Gastrocnemius medialis (tissue), 4 donors: ENCODE measurements around the gene L3MBTL2. TPM values are rescaled to one million over a fixed set of nuclear protein-coding genes. Genes with fewer than 3 reads are reported as not detected.
A peak's percentile ranks its signal among the peaks of the same experiment; 100 is the strongest.

Experiments
- ATAC-seq, 2 donors: fragments of 150-250 bp; one replicate each; pipeline ENCODE4 v1.9.1; 2016
- DNase-seq, 2 donors: peaks; one replicate each; pipeline ENCODE4 v3.0.0-alpha.2; 2019
- H3K27ac ChIP-seq, 4 donors: fragments of 200-600 bp; sonication (generic); 1 replicate in 1 of 4; 2 replicates in 3 of 4; pipeline ENCODE4 v1.5.1; 2016 to 2018; ENCODE audit warnings: mild to moderate bottlenecking in 2 of 4, moderate library complexity in 1 of 4
- H3K27me3 ChIP-seq, 3 donors: fragments of 200-600 bp; sonication (generic) in 2 of 3; 1 replicate in 1 of 3; 2 replicates in 2 of 3; pipeline versions ENCODE4 v1.5.1 to v1.6.0; 2016 to 2019; ENCODE audit warnings: mild to moderate bottlenecking in 1 of 3, moderate library complexity in 1 of 3
- H3K36me3 ChIP-seq, 2 donors: fragments of 200-600 bp; sonication (generic) in 1 of 2; one replicate each; pipeline ENCODE4 v1.5.1; 2017 to 2018
- H3K4me1 ChIP-seq, 2 donors: fragments of 200-600 bp; sonication (generic) in 1 of 2; one replicate each; pipeline ENCODE4 v1.5.1; 2016 to 2017; ENCODE audit warnings: mild to moderate bottlenecking in 2 of 2
- H3K4me3 ChIP-seq, 4 donors: fragments of 200-600 bp; sonication (generic) in 3 of 4; 1 replicate in 1 of 4; 2 replicates in 3 of 4; pipeline ENCODE4 v1.5.1; 2016 to 2019; ENCODE audit warnings: mild to moderate bottlenecking in 2 of 4
- H3K9me3 ChIP-seq, 3 donors: fragments of 200-600 bp; sonication (generic) in 2 of 3; 1 replicate in 1 of 3; 2 replicates in 2 of 3; pipeline ENCODE4 v1.5.1; 2016 to 2019
- POLR2A ChIP-seq, 2 donors: fragments of 450-650 bp; IDR thresholded peaks; one replicate each; pipeline ENCODE4 v1.6.1; 2017; ENCODE audit warnings: antibody characterized with exemption in 2 of 2, mild to moderate bottlenecking in 2 of 2, moderate library complexity in 2 of 2
- in situ Hi-C, 4 donors: fragments of 200-750 bp; cut with MboI; loops; one replicate each; pipeline versions ENCODE4 v1.15.0 to v1.8.0; 2017; ENCODE audit warnings: low sequenced_read_pairs in 4 of 4
- intact Hi-C: fragments of 100-400 bp; cut with DNase I; formaldehyde crosslinking; loops from one replicate; pipeline ENCODE4 v1.15.1; 2023; ENCODE audit warnings: low total_unique reads
- total RNA-seq, 4 donors: library from RNA; depleted of rRNA; stranded (reverse); fragments of >200 nt; gene quantifications; one replicate each; pipeline versions ENCODE4 v1.1.0 to v1.2.3, GENCODE V29; 2016
- TF ChIP-seq, protein P1 (sequence below), 5 experiments: fragments of 450-650 bp in 3 of 5; fragments of 200-600 bp in 2 of 5; sonication (generic) in 2 of 5; IDR thresholded peaks in 4 of 5; conservative IDR thresholded peaks in 1 of 5; 1 replicate in 4 of 5; 2 replicates in 1 of 5; pipeline ENCODE4 v1.5.1; 2016 to 2019; ENCODE audit warnings: antibody characterized with exemption in 5 of 5, mild to moderate bottlenecking in 3 of 5, moderate library complexity in 3 of 5

The L3MBTL2 gene
- total RNA-seq, 4 donors from 2014 or later = 4.8 to 14.4 (median 12.4) TPM

DNA sequence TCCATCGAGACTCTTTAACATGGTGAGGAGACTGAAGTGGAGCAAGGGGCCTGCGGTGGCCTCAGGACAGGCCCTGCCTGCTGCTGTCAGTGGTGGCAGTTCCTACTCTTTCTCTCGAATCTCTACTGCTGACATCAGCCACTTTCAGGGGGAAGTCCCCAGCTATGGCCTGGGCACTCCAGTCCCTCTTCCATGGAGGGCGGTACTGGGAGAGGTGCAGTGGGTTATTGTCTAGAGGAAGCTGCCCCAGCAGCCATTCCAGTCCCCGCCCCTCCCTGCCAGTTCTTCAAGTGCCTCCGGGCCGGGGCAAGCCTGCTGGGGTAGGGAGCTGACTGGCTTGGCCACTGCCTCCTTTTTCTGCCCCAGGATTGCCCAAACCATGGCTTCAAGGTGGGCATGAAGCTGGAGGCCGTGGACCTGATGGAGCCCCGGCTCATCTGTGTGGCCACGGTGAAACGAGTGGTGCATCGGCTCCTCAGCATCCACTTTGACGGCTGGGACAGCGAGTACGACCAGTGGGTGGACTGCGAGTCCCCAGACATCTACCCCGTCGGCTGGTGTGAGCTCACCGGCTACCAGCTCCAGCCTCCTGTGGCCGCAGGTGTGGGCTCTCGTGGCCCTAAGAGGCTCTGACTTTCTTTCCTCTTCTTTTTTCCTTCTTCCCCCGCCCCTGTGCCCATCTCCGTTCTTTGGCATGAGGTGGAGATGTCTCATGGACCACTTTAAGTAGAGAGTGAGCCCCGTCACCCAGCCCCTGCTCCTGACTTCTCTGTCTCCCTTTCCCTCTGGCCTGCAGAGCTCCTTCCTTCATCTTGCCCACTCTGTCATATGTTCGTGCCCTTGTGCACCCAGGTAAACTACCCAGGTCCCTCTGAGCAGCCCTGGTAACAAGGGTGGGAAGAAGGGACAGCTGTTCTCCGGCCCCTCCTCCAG lies 21.9 kb downstream of the L3MBTL2 start:
- TF ChIP-seq, protein P1, sequence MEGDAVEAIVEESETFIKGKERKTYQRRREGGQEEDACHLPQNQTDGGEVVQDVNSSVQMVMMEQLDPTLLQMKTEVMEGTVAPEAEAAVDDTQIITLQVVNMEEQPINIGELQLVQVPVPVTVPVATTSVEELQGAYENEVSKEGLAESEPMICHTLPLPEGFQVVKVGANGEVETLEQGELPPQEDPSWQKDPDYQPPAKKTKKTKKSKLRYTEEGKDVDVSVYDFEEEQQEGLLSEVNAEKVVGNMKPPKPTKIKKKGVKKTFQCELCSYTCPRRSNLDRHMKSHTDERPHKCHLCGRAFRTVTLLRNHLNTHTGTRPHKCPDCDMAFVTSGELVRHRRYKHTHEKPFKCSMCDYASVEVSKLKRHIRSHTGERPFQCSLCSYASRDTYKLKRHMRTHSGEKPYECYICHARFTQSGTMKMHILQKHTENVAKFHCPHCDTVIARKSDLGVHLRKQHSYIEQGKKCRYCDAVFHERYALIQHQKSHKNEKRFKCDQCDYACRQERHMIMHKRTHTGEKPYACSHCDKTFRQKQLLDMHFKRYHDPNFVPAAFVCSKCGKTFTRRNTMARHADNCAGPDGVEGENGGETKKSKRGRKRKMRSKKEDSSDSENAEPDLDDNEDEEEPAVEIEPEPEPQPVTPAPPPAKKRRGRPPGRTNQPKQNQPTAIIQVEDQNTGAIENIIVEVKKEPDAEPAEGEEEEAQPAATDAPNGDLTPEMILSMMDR (IDR thresholded peaks at IDR 0.05 in 4 of 5, conservative IDR thresholded peaks at IDR 0.05 in 1 of 5) = no peak
- TF ChIP-seq POLR2A (IDR thresholded peaks at IDR 0.05) = no peak
- H3K27me3 ChIP-seq = no peaks in the 10 kb centered on the region
- H3K4me1 ChIP-seq = no peaks in the 10 kb centered on the region
- intact Hi-C loops (no loop called here), in situ Hi-C loops (no loop called here)
- no peak overlapping the region for H3K27ac ChIP-seq
- no peak for ATAC-seq
- H3K9me3 ChIP-seq = no peaks in the 10 kb centered on the region
- peak; percentile 19 to 31 for DNase-seq
- H3K4me3 ChIP-seq = no peak overlapping the region
- H3K36me3 ChIP-seq = peaks cover 0 to 74% of the 10 kb centered on the region in 2 donors

DNA sequence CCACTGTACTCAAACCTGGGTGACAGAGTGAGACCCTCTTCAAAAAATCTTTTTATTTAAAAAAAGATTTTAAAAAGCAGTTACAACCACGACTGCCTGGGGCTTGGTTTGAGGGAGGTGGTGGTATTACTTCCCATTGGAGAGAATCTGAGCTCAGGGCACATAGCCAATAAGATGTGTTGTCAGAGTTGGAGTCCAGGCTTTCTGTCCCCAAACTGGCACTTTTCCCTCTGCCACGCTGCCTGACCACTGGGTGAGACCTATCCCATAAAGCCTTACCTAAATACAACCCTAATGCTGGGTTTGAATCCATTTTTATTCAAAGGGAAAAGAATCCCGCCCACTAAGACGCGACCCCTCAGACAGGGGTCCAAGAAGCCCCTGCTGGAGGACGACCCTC lies 24.1 kb downstream of the L3MBTL2 start:
- Histone ChIP-seq H3K9me3 (no peaks in the 10 kb centered on the region), H3K4me1 (no peaks in the 10 kb centered on the region), H3K36me3 (peaks cover 0 to 52% of the 10 kb centered on the region in 2 donors), H3K27me3 (no peaks in the 10 kb centered on the region), H3K27ac (no peak overlapping the region), H3K4me3 (no peak overlapping the region)
- in situ Hi-C loops (no loop called here), intact Hi-C loops (no loop called here)
- TF ChIP-seq POLR2A (IDR thresholded peaks at IDR 0.05) = no peak
- TF ChIP-seq, protein P1 (IDR thresholded peaks at IDR 0.05 in 4 of 5, conservative IDR thresholded peaks at IDR 0.05 in 1 of 5) = no peak
- DNase-seq (no peak), ATAC-seq (no peak)

DNA sequence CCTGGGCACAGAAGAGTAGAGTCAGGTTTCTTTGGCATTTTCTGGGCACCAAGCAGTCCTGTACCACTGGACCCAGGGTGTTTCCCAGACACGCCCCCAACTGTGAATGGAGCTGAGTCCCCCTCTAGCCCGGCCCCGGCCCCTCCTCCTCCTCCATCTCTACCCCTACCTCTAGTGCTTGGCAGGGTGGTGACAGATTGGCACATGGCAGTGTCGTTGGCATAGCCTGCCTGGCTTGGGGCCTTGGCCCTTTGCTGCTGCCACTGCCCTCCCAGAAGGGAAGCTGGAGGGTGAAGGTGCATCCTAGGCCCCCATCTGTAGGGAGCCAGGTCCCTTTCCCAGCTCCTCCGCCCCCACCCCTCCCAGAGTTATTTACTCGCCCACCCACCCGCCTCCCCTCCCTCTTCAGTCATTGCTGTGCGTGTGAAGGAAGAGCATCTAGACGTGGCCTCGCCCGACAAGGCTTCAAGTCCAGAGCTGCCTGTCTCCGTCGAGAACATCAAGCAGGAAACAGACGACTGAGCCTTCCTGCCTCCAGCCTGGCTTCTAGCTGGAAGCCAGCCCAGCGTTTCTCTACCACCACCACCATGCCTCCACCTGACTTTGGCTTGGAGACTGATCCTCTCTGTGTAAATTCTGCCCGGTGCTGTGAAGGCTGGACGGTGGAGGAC lies 24.8 kb downstream of the L3MBTL2 start:
- Histone ChIP-seq H3K4me3 (no peak overlapping the region), H3K9me3 (no peaks in the 10 kb centered on the region), H3K27ac (no peak overlapping the region), H3K36me3 (peaks cover 0 to 45% of the 10 kb centered on the region in 2 donors), H3K4me1 (no peaks in the 10 kb centered on the region), H3K27me3 (no peaks in the 10 kb centered on the region)
- DNase-seq (no peak), ATAC-seq (peak in 1 of 2 donors; percentile 17)
- in situ Hi-C loops = no loop called here
- intact Hi-C loops = no loop called here
- TF ChIP-seq POLR2A (IDR thresholded peaks at IDR 0.05) = no peak
- TF ChIP-seq, protein P1 (IDR thresholded peaks at IDR 0.05 in 4 of 5, conservative IDR thresholded peaks at IDR 0.05 in 1 of 5) = no peak

- no peak for TF ChIP-seq POLR2A (IDR thresholded peaks at IDR 0.05)
- TF ChIP-seq, protein P1 (IDR thresholded peaks at IDR 0.05 in 4 of 5, conservative IDR thresholded peaks at IDR 0.05 in 1 of 5) = no peak
- DNase-seq = no peak
- intact Hi-C loops (no loop called here), in situ Hi-C loops (no loop called here)
- peaks cover 0 to 40% of the 10 kb centered on the region in 2 donors for H3K36me3 ChIP-seq
- no peak overlapping the region for H3K4me3 ChIP-seq
- no peak overlapping the region for H3K27ac ChIP-seq
- no peak for ATAC-seq
- H3K4me1 ChIP-seq = no peaks in the 10 kb centered on the region
- H3K27me3 ChIP-seq = no peaks in the 10 kb centered on the region
- H3K9me3 ChIP-seq = no peaks in the 10 kb centered on the region
Measured at GRCh38 chr22:41230401-41230785, 25.3 kb downstream of the L3MBTL2 start.
